HepG2 (cell line): Measurements from ENCODE around the gene TUBB4B. TPM values are rescaled to one million over a fixed set of nuclear protein-coding genes. Genes with fewer than 3 reads are reported as not detected.

Experiments used
- GLI4 ChIP-seq: sonication (generic); formaldehyde crosslinking; IDR thresholded peaks from 2 replicates; pipeline ENCODE4 v1.5.1; 2020; ENCODE audit warnings: missing genetic modification reagents, mild to moderate bottlenecking, moderate library complexity, borderline replicate concordance
- HNF4G ChIP-seq, 2 experiments: sonication (generic) in 1 of 2; formaldehyde crosslinking in 1 of 2; IDR thresholded peaks; 2 replicates each; pipeline versions ENCODE4 v1.4.0 to v1.6.1; 2011 to 2020; ENCODE audit warnings: borderline replicate concordance in 2 of 2, low read depth in 2 of 2, mild to moderate bottlenecking in 2 of 2, low read length in 1 of 2, missing genetic modification reagents in 1 of 2, moderate library complexity in 1 of 2
- IKZF4 ChIP-seq: sonication (generic); formaldehyde crosslinking; IDR thresholded peaks from 2 replicates; pipeline ENCODE4 v1.5.1; 2020; ENCODE audit warnings: borderline replicate concordance, mild to moderate bottlenecking, low read depth, missing genetic modification reagents; ENCODE audit errors: not compliant biosample characterization
- NR2F6 ChIP-seq, 2 experiments: IDR thresholded peaks; 2 replicates each; pipeline ENCODE4 v1.6.1; 2016; ENCODE audit warnings: antibody characterized with exemption in 1 of 2, mild to moderate bottlenecking in 1 of 2
- STAG1 ChIP-seq: sonication (generic); formaldehyde crosslinking; IDR thresholded peaks from 2 replicates; pipeline ENCODE4 v1.4.0; 2020; ENCODE audit warnings: missing genetic modification reagents
- ZNF263 ChIP-seq: sonication (generic); formaldehyde crosslinking; IDR thresholded peaks from 2 replicates; pipeline ENCODE4 v1.4.0; 2020; ENCODE audit warnings: missing genetic modification reagents
- ZNF33A ChIP-seq: sonication (generic); formaldehyde crosslinking; IDR thresholded peaks from 2 replicates; pipeline ENCODE4 v1.5.1; 2020; ENCODE audit warnings: missing genetic modification reagents, mild to moderate bottlenecking, moderate library complexity, borderline replicate concordance
- ZNF547 ChIP-seq: sonication (generic); formaldehyde crosslinking; IDR thresholded peaks from 2 replicates; pipeline ENCODE4 v1.5.1; 2020; ENCODE audit warnings: mild to moderate bottlenecking, missing genetic modification reagents
- ZNF614 ChIP-seq: IDR thresholded peaks from 2 replicates; pipeline ENCODE4 v1.6.1; 2018; ENCODE audit warnings: missing biosample characterization, missing genetic modification reagents, inconsistent platforms, borderline replicate concordance
- ZNF678 ChIP-seq: sonication (generic); formaldehyde crosslinking; IDR thresholded peaks from 2 replicates; pipeline ENCODE4 v1.4.0; 2020; ENCODE audit warnings: mild to moderate bottlenecking, missing genetic modification reagents
- ZNF737 ChIP-seq: sonication (generic); formaldehyde crosslinking; IDR thresholded peaks from 2 replicates; pipeline ENCODE4 v1.5.0; 2020; ENCODE audit warnings: missing genetic modification reagents, mild to moderate bottlenecking, borderline replicate concordance
- polyA plus RNA-seq, 8 experiments: library from polyadenylated mRNA; depleted of rRNA in 3 of 8; stranded (reverse) in 7 of 8; unstranded in 1 of 8; fragments of >200 nt; fragmentation: Illumina TruSeq in 4 of 8; extraction: Trizol in 4 of 8; gene quantifications; 2 replicates each; pipeline versions ENCODE4 v1.2.1 to v1.2.3, GENCODE V29; 2011 to 2016; ENCODE audit warnings: low read depth in 4 of 8, missing spikeins in 1 of 8, mixed read lengths in 1 of 8; ENCODE audit not compliant: insufficient read depth in 1 of 8
- total RNA-seq, 5 experiments: library from RNA; depleted of rRNA; stranded (reverse); fragments of >200 nt; fragmentation: Illumina TruSeq; extraction: Trizol; gene quantifications; 2 replicates each; pipeline ENCODE4 v1.2.3, GENCODE V29; 2016; ENCODE audit warnings: low read depth in 1 of 5
- TF ChIP-seq, protein P1 (sequence below): sonication (generic); formaldehyde crosslinking; IDR thresholded peaks from 2 replicates; pipeline ENCODE4 v1.4.0; 2020; ENCODE audit warnings: mild to moderate bottlenecking, missing genetic modification reagents
- TF ChIP-seq, protein P2 (sequence below): sonication (generic); formaldehyde crosslinking; IDR thresholded peaks from 2 replicates; pipeline ENCODE4 v1.4.0; 2020; ENCODE audit warnings: missing genetic modification reagents
- TF ChIP-seq, protein P3 (sequence below): fragments of 450-650 bp; IDR thresholded peaks from 2 replicates; pipeline ENCODE4 v1.6.1; 2016
- TF ChIP-seq, protein P4 (sequence below): IDR thresholded peaks from 2 replicates; pipeline ENCODE4 v1.6.1; 2016; ENCODE audit warnings: low read depth, borderline replicate concordance
- TF ChIP-seq, protein P5 (sequence below): sonication (generic); formaldehyde crosslinking; IDR thresholded peaks from 2 replicates; pipeline ENCODE4 v1.4.0; 2020; ENCODE audit warnings: missing genetic modification reagents, borderline replicate concordance

Gene TUBB4B
- total and polyA plus RNA-seq, 2 of the 13 experiments (the other 11 are each of a cell fraction or from before 2014, with no cell fraction given), result 182 to 412 TPM

DNA sequence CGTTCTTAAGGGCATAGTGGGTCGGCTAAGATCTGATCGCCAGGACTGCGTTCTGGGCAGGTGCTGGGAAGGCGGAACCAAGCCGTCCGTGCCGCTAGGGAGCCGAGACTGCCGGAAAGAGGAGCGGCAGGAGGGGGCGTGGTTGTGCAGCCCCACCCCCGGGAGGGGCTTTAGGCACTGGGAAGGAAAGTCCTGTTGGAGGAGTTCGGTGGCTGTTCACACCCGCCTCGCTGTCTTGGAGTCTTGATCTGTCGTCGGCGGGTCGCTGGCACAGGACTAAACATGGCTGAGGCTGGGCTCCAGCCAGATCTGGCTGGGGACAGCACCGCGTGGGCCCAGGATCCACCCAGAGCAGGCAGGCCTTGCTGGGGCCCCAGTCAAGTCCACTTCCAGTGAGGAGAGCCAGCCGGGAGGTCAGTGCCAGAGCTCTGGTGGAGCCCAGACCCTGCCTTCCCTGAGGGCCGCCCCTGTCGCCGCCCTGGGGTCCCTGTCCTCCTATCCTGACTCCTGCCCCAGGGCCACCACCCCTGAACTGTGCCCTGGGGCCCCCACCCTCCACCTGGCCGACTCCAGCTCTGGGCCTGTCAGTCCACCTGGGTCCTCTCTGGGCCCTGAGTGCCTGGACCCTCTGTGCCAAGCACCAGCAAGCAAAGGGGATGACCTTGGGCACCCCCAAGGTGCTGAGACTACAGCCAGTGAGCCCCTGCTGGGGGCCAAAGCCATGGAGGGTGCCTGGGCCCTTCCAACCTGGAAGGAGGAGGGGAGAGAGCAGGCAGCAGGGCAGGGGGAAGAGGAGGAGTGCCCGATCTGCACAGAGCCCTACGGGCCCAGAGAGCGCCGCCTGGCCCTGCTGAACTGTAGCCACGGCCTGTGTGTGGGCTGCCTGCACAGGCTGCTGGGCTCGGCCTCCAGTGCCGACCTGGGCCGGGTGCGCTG is 23.5 kb upstream of the TUBB4B start (continued):
- TF ChIP-seq, protein P1, sequence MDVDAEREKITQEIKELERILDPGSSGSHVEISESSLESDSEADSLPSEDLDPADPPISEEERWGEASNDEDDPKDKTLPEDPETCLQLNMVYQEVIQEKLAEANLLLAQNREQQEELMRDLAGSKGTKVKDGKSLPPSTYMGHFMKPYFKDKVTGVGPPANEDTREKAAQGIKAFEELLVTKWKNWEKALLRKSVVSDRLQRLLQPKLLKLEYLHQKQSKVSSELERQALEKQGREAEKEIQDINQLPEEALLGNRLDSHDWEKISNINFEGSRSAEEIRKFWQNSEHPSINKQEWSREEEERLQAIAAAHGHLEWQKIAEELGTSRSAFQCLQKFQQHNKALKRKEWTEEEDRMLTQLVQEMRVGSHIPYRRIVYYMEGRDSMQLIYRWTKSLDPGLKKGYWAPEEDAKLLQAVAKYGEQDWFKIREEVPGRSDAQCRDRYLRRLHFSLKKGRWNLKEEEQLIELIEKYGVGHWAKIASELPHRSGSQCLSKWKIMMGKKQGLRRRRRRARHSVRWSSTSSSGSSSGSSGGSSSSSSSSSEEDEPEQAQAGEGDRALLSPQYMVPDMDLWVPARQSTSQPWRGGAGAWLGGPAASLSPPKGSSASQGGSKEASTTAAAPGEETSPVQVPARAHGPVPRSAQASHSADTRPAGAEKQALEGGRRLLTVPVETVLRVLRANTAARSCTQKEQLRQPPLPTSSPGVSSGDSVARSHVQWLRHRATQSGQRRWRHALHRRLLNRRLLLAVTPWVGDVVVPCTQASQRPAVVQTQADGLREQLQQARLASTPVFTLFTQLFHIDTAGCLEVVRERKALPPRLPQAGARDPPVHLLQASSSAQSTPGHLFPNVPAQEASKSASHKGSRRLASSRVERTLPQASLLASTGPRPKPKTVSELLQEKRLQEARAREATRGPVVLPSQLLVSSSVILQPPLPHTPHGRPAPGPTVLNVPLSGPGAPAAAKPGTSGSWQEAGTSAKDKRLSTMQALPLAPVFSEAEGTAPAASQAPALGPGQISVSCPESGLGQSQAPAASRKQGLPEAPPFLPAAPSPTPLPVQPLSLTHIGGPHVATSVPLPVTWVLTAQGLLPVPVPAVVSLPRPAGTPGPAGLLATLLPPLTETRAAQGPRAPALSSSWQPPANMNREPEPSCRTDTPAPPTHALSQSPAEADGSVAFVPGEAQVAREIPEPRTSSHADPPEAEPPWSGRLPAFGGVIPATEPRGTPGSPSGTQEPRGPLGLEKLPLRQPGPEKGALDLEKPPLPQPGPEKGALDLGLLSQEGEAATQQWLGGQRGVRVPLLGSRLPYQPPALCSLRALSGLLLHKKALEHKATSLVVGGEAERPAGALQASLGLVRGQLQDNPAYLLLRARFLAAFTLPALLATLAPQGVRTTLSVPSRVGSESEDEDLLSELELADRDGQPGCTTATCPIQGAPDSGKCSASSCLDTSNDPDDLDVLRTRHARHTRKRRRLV (CRISPR knock-in tag), result peak; percentile 87; the same call in 1 of the 2 replicates
- TF ChIP-seq ZNF678 (no peak), STAG1 (CRISPR knock-in tag) (no peak), ZNF263 (peak; percentile 70; the same call in 1 of the 2 replicates), ZNF33A (no peak), IKZF4 (CRISPR knock-in tag) (peak; percentile 57), ZNF614 (peak; percentile 73; the same call in 1 of the 2 replicates), NR2F6 (IDR thresholded peaks at IDR 0.05) (0 out of 2 replicates have a peak, but pooled peaks have one; percentile 22), NR2F6 (CRISPR knock-in tag; IDR thresholded peaks at IDR 0.05) (no peak), ZNF547 (CRISPR knock-in tag) (peak; percentile 71), ZNF737 (no peak), HNF4G (IDR thresholded peaks at IDR 0.05; ENCODE audit: borderline replicate concordance, low read depth, low read length) (no peak), HNF4G (CRISPR knock-in tag; IDR thresholded peaks at IDR 0.05; ENCODE audit: borderline replicate concordance, low read depth) (0 out of 2 replicates have a peak, but pooled peaks have one; percentile 15), GLI4 (CRISPR knock-in tag) (peak; percentile 69; the same call in 1 of the 2 replicates)
- TF ChIP-seq, protein P2, sequence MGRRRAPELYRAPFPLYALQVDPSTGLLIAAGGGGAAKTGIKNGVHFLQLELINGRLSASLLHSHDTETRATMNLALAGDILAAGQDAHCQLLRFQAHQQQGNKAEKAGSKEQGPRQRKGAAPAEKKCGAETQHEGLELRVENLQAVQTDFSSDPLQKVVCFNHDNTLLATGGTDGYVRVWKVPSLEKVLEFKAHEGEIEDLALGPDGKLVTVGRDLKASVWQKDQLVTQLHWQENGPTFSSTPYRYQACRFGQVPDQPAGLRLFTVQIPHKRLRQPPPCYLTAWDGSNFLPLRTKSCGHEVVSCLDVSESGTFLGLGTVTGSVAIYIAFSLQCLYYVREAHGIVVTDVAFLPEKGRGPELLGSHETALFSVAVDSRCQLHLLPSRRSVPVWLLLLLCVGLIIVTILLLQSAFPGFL (CRISPR knock-in tag), result no peak
- TF ChIP-seq, protein P3, sequence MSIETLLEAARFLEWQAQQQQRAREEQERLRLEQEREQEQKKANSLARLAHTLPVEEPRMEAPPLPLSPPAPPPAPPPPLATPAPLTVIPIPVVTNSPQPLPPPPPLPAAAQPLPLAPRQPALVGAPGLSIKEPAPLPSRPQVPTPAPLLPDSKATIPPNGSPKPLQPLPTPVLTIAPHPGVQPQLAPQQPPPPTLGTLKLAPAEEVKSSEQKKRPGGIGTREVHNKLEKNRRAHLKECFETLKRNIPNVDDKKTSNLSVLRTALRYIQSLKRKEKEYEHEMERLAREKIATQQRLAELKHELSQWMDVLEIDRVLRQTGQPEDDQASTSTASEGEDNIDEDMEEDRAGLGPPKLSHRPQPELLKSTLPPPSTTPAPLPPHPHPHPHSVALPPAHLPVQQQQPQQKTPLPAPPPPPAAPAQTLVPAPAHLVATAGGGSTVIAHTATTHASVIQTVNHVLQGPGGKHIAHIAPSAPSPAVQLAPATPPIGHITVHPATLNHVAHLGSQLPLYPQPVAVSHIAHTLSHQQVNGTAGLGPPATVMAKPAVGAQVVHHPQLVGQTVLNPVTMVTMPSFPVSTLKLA, result peak; percentile 11; the same call in 1 of the 2 replicates
- TF ChIP-seq, protein P4, sequence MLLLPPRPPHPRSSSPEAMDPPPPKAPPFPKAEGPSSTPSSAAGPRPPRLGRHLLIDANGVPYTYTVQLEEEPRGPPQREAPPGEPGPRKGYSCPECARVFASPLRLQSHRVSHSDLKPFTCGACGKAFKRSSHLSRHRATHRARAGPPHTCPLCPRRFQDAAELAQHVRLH (CRISPR knock-in tag), result 0 out of 2 replicates have a peak, but pooled peaks have one; percentile 7
- TF ChIP-seq, protein P5, sequence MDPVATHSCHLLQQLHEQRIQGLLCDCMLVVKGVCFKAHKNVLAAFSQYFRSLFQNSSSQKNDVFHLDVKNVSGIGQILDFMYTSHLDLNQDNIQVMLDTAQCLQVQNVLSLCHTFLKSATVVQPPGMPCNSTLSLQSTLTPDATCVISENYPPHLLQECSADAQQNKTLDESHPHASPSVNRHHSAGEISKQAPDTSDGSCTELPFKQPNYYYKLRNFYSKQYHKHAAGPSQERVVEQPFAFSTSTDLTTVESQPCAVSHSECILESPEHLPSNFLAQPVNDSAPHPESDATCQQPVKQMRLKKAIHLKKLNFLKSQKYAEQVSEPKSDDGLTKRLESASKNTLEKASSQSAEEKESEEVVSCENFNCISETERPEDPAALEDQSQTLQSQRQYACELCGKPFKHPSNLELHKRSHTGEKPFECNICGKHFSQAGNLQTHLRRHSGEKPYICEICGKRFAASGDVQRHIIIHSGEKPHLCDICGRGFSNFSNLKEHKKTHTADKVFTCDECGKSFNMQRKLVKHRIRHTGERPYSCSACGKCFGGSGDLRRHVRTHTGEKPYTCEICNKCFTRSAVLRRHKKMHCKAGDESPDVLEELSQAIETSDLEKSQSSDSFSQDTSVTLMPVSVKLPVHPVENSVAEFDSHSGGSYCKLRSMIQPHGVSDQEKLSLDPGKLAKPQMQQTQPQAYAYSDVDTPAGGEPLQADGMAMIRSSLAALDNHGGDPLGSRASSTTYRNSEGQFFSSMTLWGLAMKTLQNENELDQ (CRISPR knock-in tag), result no peak
